ENCODE results near the gene DDAH2.

Gene DDAH2

GRCh38 chr6:31705931-31706330 lies 23.2 kb downstream of the DDAH2 start:
- no peak for DNase-seq (ENCODE audit: low read depth)
- TF ChIP-seq CTCF (IDR thresholded peaks at IDR 0.05; ENCODE audit: low read depth, low read length, missing control alignments): no peak
- no peak overlapping the region for H3K4me3 ChIP-seq (ENCODE audit: low read depth, low read length)

GRCh38 chr6:31702819-31703716 lies 26.0 kb downstream of the DDAH2 start, which contains the start of gene ABHD16A:
Gene ABHD16A (minus strand): TSS chr6:31703324. CDS start chr6:31703281, 43 bp downstream.
- peak within 1 kb of the TSS; percentile 90 for H3K4me3 ChIP-seq (ENCODE audit: low read depth, low read length)
- no peak for TF ChIP-seq CTCF (IDR thresholded peaks at IDR 0.05; ENCODE audit: low read depth, low read length, missing control alignments)
- peak; percentile 96 for DNase-seq (ENCODE audit: low read depth)

- no peak for TF ChIP-seq CTCF (IDR thresholded peaks at IDR 0.05; ENCODE audit: low read depth, low read length, missing control alignments)
- H3K4me3 ChIP-seq (ENCODE audit: low read depth, low read length): peak overlapping the region; percentile 90
- DNase-seq (ENCODE audit: low read depth): no peak
Measured at GRCh38 chr6:31702405-31702818, 26.7 kb downstream of the DDAH2 start.

GRCh38 chr6:31701666-31702404 lies 27.3 kb downstream of the DDAH2 start:
- peak overlapping the region; percentile 90 for H3K4me3 ChIP-seq (ENCODE audit: low read depth, low read length)
- no peak for DNase-seq (ENCODE audit: low read depth)
- no peak for TF ChIP-seq CTCF (IDR thresholded peaks at IDR 0.05; ENCODE audit: low read depth, low read length, missing control alignments)

DNA sequence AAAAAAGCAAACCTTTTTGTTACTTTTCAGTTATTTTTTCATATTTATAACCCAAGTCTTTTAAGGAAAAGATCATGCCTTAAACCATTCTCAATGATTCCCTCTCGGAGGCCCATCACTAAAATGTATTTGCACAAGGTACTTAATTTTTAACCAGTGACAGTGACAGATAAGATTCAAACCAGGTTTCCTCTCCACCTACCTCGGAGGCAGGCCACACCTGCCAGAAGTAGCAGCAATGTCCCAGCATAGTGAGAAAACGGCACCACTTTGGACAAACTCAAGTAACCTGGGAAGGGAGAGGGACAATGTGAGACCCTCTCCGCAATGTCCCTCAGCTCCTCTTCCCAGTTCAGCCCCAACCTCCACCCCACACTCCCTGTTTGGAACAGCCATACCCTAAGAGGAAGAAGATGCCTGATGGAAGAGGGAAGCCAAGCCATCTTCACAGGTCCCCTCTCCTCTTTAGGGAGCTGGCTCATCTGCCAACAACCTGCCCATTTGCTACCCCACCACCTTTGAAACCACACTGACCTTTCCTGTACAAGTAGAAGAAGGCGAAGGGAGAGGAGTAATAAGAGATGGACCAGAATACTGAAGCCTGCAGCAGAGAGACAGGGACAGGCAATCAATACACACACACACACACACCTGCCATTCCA lies 28.2 kb downstream of the DDAH2 start:
- H3K4me3 ChIP-seq (ENCODE audit: low read depth, low read length): no peak overlapping the region
- no peak for DNase-seq (ENCODE audit: low read depth)
- TF ChIP-seq CTCF (IDR thresholded peaks at IDR 0.05; ENCODE audit: low read depth, low read length, missing control alignments): no peak

DNA sequence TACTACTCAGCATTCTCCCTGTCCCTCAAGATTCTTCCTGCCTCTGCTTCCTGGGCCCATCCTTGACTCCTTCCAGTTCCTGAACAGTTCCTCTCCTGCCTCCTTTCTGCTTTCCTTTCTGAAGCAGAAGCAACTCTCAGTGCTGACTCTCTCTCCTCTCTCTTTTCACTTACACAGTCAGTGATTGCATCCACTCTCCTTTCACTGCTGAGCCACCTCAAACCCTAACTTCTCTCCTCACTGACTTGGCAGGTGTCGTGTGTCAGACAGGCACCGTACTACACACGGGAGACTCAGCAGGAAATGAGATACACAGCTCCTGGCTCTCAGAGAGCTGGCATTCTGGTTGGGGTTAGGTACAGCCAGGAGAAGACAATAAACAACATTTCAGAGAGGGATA lies 31.5 kb downstream of the DDAH2 start:
- no peak for DNase-seq (ENCODE audit: low read depth)
- no peak for TF ChIP-seq CTCF (IDR thresholded peaks at IDR 0.05; ENCODE audit: low read depth, low read length, missing control alignments)
- no peak overlapping the region for H3K4me3 ChIP-seq (ENCODE audit: low read depth, low read length)
